ENCODE data around the gene ATP13A1. TPM values are rescaled to one million over a fixed set of nuclear protein-coding genes. Genes with fewer than 3 reads are reported as not detected.
A peak's percentile ranks its signal among the peaks of the same experiment; 100 is the strongest.
"Not testable (repeated sequence)": the region's sequence is repeated elsewhere in the genome, so short reads cannot be mapped to it uniquely, and the experiment has no call there.

Gene ATP13A1
- total RNA-seq, 5 donors from 2014 or later (not counting 1 experiment from before 2014, with no cell fraction given): 80.4 to 170 (median 156) TPM

GRCh38 chr19:19610376-19611202 is 52.9 kb downstream of the ATP13A1 start:
- Mint-ChIP-seq H3K27me3 (no peaks in the 10 kb centered on the region), H3K27ac (peak overlapping the region in 1 of 2 donors; percentile 31), H3K4me1 (peaks cover 58 to 67% (median 61%) of the 10 kb centered on the region in 3 donors), H3K4me3 (no peak overlapping the region), H3K36me3 (peaks cover 34% of the 10 kb centered on the region), H3K9me3 (no peaks in the 10 kb centered on the region)
- H3K27ac ChIP-seq (ENCODE audit: low read length): no peak overlapping the region
- ATAC-seq (replicated peaks in 1 of 4) (no peak), DNase-seq (no peak)
- WGBS (ENCODE audit: insufficient coverage): 90% methylated on average over 4 of the region's 10 CpGs
- no peaks in the 10 kb centered on the region for H3K9me3 ChIP-seq
- peaks cover 0 to 16% of the 10 kb centered on the region in 2 donors for H3K36me3 ChIP-seq (ENCODE audit: control insufficient read depth in 2 of 2, extremely low read depth in 1 of 2, insufficient read depth in 1 of 2, low read length in 1 of 2)
- ChIA-PET POLR2A (interaction anchor here (0.6 kb wide), 2 partner anchors 10 to 18 kb away, joined by 3 to 4 read pairs; no protein-coding TSS in a partner anchor), CTCF (interaction anchor here (0.6 kb wide), 2 partner anchors 8 to 78 kb away, joined by 3 to 10 read pairs; no protein-coding TSS in a partner anchor)
- no peak overlapping the region for H3K4me3 ChIP-seq (ENCODE audit: control insufficient read depth in 1 of 2, extremely low read depth in 1 of 2, low read length in 1 of 2)
- no peaks in the 10 kb centered on the region for H3K27me3 ChIP-seq (replicated peaks in 1 of 2; ENCODE audit: control insufficient read depth in 2 of 2, extremely low read depth in 1 of 2, insufficient read depth in 2 of 2, low read length in 1 of 2)
- peaks cover 11 to 48% of the 10 kb centered on the region in 2 experiments for H3K4me1 ChIP-seq (ENCODE audit: control insufficient read depth in 1 of 2, extremely low read depth in 1 of 2, insufficient read depth in 2 of 2, low read length in 2 of 2)

GRCh38 chr19:19606686-19607085 is 56.8 kb downstream of the ATP13A1 start:
- H3K9me3 Mint-ChIP-seq; ATAC-seq (replicated peaks in 1 of 4); H3K27me3 ChIP-seq (replicated peaks in 1 of 2; ENCODE audit: control insufficient read depth in 2 of 2, extremely low read depth in 1 of 2, insufficient read depth in 2 of 2, low read length in 1 of 2); H3K27me3 Mint-ChIP-seq; DNase-seq; H3K4me3 ChIP-seq (ENCODE audit: control insufficient read depth in 1 of 2, extremely low read depth in 1 of 2, low read length in 1 of 2); H3K9me3 ChIP-seq: not testable (repeated sequence)
- H3K4me1 ChIP-seq (ENCODE audit: control insufficient read depth in 1 of 2, extremely low read depth in 1 of 2, insufficient read depth in 2 of 2, low read length in 2 of 2): peaks cover 29 to 51% of the 10 kb centered on the region in 2 experiments
- ChIA-PET POLR2A (interaction anchor here in 1 of 2 donors (1.2 kb wide), 1 partner anchor 12 kb away, joined by 3 read pairs; the partner anchor contains the start of gene PBX4), CTCF (interaction anchor here in 1 of 2 donors (1.2 kb wide), 1 partner anchor 15 kb away, joined by 7 read pairs; no protein-coding TSS in a partner anchor)
- Mint-ChIP-seq H3K27ac (peak overlapping the region; percentile 96 to 97), H3K4me1 (peaks cover 51 to 64% (median 61%) of the 10 kb centered on the region in 3 donors), H3K36me3 (peaks cover 22% of the 10 kb centered on the region), H3K4me3 (peak overlapping the region in 2 of 3 donors; percentile 47 to 55)
- H3K36me3 ChIP-seq (ENCODE audit: control insufficient read depth in 2 of 2, extremely low read depth in 1 of 2, insufficient read depth in 1 of 2, low read length in 1 of 2): peaks cover 0 to 11% of the 10 kb centered on the region in 2 donors
- peak overlapping the region; percentile 85 for H3K27ac ChIP-seq (ENCODE audit: low read length)
- 97% methylated on average over 5 of the region's 8 CpGs for WGBS (ENCODE audit: insufficient coverage)

GRCh38 chr19:19606021-19606420 is 57.5 kb downstream of the ATP13A1 start:
- WGBS (ENCODE audit: insufficient coverage): 0% methylated on average over 1 of the region's 1 CpG
- Mint-ChIP-seq H3K9me3 (peaks cover 0 to 2% (median 0%) of the 10 kb centered on the region in 3 donors), H3K36me3 (peaks cover 26% of the 10 kb centered on the region), H3K4me1 (peaks cover 57 to 69% (median 66%) of the 10 kb centered on the region in 3 donors), H3K27ac (peak overlapping the region; percentile 96 to 97), H3K4me3 (peak overlapping the region; percentile 47 to 57 (median 55)), H3K27me3 (no peaks in the 10 kb centered on the region)
- peak overlapping the region; percentile 85 for H3K27ac ChIP-seq (ENCODE audit: low read length)
- CTCF ChIA-PET: interaction anchor here in 1 of 2 donors (0.6 to 1.2 kb wide), 4 partner anchors 14 to 115 kb away, joined by 3 to 7 read pairs (median 4); no protein-coding TSS in a partner anchor
- H3K4me3 ChIP-seq (ENCODE audit: control insufficient read depth in 1 of 2, extremely low read depth in 1 of 2, low read length in 1 of 2): no peak overlapping the region
- H3K27me3 ChIP-seq (replicated peaks in 1 of 2; ENCODE audit: control insufficient read depth in 2 of 2, extremely low read depth in 1 of 2, insufficient read depth in 2 of 2, low read length in 1 of 2): no peaks in the 10 kb centered on the region
- peaks cover 0 to 11% of the 10 kb centered on the region in 2 donors for H3K36me3 ChIP-seq (ENCODE audit: control insufficient read depth in 2 of 2, extremely low read depth in 1 of 2, insufficient read depth in 1 of 2, low read length in 1 of 2)
- no peaks in the 10 kb centered on the region for H3K9me3 ChIP-seq
- peak; percentile 85 to 90 (median 89) for ATAC-seq (replicated peaks in 1 of 4)
- peaks cover 36 to 58% of the 10 kb centered on the region in 2 experiments for H3K4me1 ChIP-seq (ENCODE audit: control insufficient read depth in 1 of 2, extremely low read depth in 1 of 2, insufficient read depth in 2 of 2, low read length in 2 of 2)
- DNase-seq: peak in 34 of 35 experiments; percentile 25 to 77 (median 53)
- POLR2A ChIA-PET: interaction anchor here in 1 of 2 donors (0.6 to 0.7 kb wide), 2 partner anchors 27 to 1407 kb away, joined by 3 to 10 read pairs; no protein-coding TSS in a partner anchor

GRCh38 chr19:19602713-19603324 is 60.7 kb downstream of the ATP13A1 start:
- peaks cover 13% of the 10 kb centered on the region for H3K36me3 Mint-ChIP-seq
- no peaks in the 10 kb centered on the region for H3K27me3 Mint-ChIP-seq
- peaks cover 65 to 75% (median 71%) of the 10 kb centered on the region in 3 donors for H3K4me1 Mint-ChIP-seq
- Histone ChIP-seq H3K27ac (ENCODE audit: low read length) (peak overlapping the region; percentile 69), H3K27me3 (replicated peaks in 1 of 2; ENCODE audit: control insufficient read depth in 2 of 2, extremely low read depth in 1 of 2, insufficient read depth in 2 of 2, low read length in 1 of 2) (no peaks in the 10 kb centered on the region), H3K9me3 (no peaks in the 10 kb centered on the region), H3K4me3 (ENCODE audit: control insufficient read depth in 1 of 2, extremely low read depth in 1 of 2, low read length in 1 of 2) (peak overlapping the region in 1 of 2 donors; percentile 40), H3K4me1 (ENCODE audit: control insufficient read depth in 1 of 2, extremely low read depth in 1 of 2, insufficient read depth in 2 of 2, low read length in 2 of 2) (peaks cover 49 to 79% of the 10 kb centered on the region in 2 experiments), H3K36me3 (ENCODE audit: control insufficient read depth in 2 of 2, extremely low read depth in 1 of 2, insufficient read depth in 1 of 2, low read length in 1 of 2) (peaks cover 0 to under 1% of the 10 kb centered on the region in 2 donors)
- H3K27ac Mint-ChIP-seq: peak overlapping the region; percentile 93
- ATAC-seq (replicated peaks in 1 of 4): no peak
- H3K4me3 Mint-ChIP-seq: peak overlapping the region in 2 of 3 donors; percentile 46 to 71
- CTCF ChIA-PET: interaction anchor here (0.6 to 1.1 kb wide), 4 partner anchors 8 to 418 kb away, joined by 3 to 5 read pairs (median 4); no protein-coding TSS in a partner anchor
- POLR2A ChIA-PET: interaction anchor here (0.6 to 0.8 kb wide), 4 partner anchors 15 to 822 kb away, joined by 3 to 4 read pairs (median 3); partner anchors contain the start of gene PBX4 (in 1 of the 2)
- WGBS (ENCODE audit: insufficient coverage): no CpG with 5 or more reads among the region's 3 CpGs
- peaks cover 0 to 4% (median 0%) of the 10 kb centered on the region in 3 donors for H3K9me3 Mint-ChIP-seq
- no peak for DNase-seq

- WGBS (ENCODE audit: insufficient coverage): 30% methylated on average over 2 of the region's 9 CpGs
- DNase-seq (peak in 23 of 35 experiments; percentile 12 to 79 (median 29)), ATAC-seq (replicated peaks in 1 of 4) (peak; percentile 5 to 43 (median 26))
- Histone ChIP-seq H3K27me3 (replicated peaks in 1 of 2; ENCODE audit: control insufficient read depth in 2 of 2, extremely low read depth in 1 of 2, insufficient read depth in 2 of 2, low read length in 1 of 2) (no peaks in the 10 kb centered on the region), H3K27ac (ENCODE audit: low read length) (peak overlapping the region; percentile 69), H3K9me3 (no peaks in the 10 kb centered on the region), H3K36me3 (ENCODE audit: control insufficient read depth in 2 of 2, extremely low read depth in 1 of 2, insufficient read depth in 1 of 2, low read length in 1 of 2) (no peaks in the 10 kb centered on the region), H3K4me3 (ENCODE audit: control insufficient read depth in 1 of 2, extremely low read depth in 1 of 2, low read length in 1 of 2) (peak overlapping the region in 1 of 2 donors; percentile 40), H3K4me1 (ENCODE audit: control insufficient read depth in 1 of 2, extremely low read depth in 1 of 2, insufficient read depth in 2 of 2, low read length in 2 of 2) (peaks cover 55 to 85% of the 10 kb centered on the region in 2 experiments)
- Mint-ChIP-seq H3K36me3 (peaks cover 15% of the 10 kb centered on the region), H3K27ac (peak overlapping the region; percentile 93), H3K9me3 (peaks cover 0 to 4% (median 0%) of the 10 kb centered on the region in 3 donors), H3K4me1 (peaks cover 71 to 76% (median 73%) of the 10 kb centered on the region in 3 donors), H3K27me3 (no peaks in the 10 kb centered on the region), H3K4me3 (peak overlapping the region; percentile 17 to 71 (median 46))
- CTCF ChIA-PET: interaction anchor here (0.7 to 1.1 kb wide), 3 partner anchors 9 to 18 kb away, joined by 3 to 4 read pairs (median 4); no protein-coding TSS in a partner anchor
- POLR2A ChIA-PET: interaction anchor here (0.6 to 0.8 kb wide), 4 partner anchors 16 to 823 kb away, joined by 3 to 4 read pairs (median 3); partner anchors contain the start of genes COPE (in 1 of the 2), DDX49 (in 1 of the 2) and PBX4 (in 1 of the 2)
These were observed 61.3 kb downstream of the ATP13A1 start for GRCh38 chr19:19602136-19602712.

All from T-cell (primary cell).